Ovary (tissue), 3 donors: ENCODE measurements around the gene DMWD.

ENCODE experiments used
- EP300 ChIP-seq: sonication (generic); formaldehyde crosslinking; IDR thresholded peaks from one replicate; pipeline ENCODE4 v1.6.1; 2017; ENCODE audit warnings: antibody characterized with exemption
- TF ChIP-seq, protein P1 (sequence below), 3 donors: fragments of 450-650 bp in 2 of 3; fragments of 200-600 bp in 1 of 3; IDR thresholded peaks; one replicate each; pipeline versions ENCODE4 v1.5.1 to v1.8.0; 2016 to 2022; ENCODE audit warnings: antibody characterized with exemption in 3 of 3, mild to moderate bottlenecking in 1 of 3
- donor health status: DM: no; HTN: no; CAD: no.

DNA sequence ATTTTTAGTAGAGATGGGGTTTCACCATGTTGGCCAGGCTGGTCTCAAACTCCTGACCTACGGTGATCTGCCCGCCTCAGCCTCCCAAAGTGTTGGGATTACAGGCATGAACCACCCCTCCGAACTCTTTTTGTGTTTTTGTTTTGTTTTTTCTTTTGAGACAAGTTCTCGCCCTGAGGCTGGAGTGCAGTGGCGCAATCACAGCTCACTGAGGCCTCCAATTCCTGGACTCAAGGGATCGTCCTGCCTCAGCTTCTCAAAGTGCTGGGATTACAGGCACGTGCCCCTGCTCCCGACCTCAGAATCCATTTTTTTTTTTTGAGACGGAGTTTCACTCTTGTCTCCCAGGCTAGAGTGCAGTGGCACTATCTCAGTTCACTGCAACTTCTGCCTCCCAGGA lies 35.0 kb downstream of the DMWD start:
- TF ChIP-seq, protein P1, sequence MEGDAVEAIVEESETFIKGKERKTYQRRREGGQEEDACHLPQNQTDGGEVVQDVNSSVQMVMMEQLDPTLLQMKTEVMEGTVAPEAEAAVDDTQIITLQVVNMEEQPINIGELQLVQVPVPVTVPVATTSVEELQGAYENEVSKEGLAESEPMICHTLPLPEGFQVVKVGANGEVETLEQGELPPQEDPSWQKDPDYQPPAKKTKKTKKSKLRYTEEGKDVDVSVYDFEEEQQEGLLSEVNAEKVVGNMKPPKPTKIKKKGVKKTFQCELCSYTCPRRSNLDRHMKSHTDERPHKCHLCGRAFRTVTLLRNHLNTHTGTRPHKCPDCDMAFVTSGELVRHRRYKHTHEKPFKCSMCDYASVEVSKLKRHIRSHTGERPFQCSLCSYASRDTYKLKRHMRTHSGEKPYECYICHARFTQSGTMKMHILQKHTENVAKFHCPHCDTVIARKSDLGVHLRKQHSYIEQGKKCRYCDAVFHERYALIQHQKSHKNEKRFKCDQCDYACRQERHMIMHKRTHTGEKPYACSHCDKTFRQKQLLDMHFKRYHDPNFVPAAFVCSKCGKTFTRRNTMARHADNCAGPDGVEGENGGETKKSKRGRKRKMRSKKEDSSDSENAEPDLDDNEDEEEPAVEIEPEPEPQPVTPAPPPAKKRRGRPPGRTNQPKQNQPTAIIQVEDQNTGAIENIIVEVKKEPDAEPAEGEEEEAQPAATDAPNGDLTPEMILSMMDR (IDR thresholded peaks at IDR 0.05) = no peak
- no peak for TF ChIP-seq EP300
